ENCODE data around the gene ZNF552. TPM values are rescaled to one million over a fixed set of nuclear protein-coding genes. Genes with fewer than 3 reads are reported as not detected.

The ZNF552 gene
- total and polyA plus RNA-seq, 2 of the 8 experiments (the other 6 are each of a cell fraction or from before 2014, with no cell fraction given) = 5.9 to 11.6 TPM

DNA sequence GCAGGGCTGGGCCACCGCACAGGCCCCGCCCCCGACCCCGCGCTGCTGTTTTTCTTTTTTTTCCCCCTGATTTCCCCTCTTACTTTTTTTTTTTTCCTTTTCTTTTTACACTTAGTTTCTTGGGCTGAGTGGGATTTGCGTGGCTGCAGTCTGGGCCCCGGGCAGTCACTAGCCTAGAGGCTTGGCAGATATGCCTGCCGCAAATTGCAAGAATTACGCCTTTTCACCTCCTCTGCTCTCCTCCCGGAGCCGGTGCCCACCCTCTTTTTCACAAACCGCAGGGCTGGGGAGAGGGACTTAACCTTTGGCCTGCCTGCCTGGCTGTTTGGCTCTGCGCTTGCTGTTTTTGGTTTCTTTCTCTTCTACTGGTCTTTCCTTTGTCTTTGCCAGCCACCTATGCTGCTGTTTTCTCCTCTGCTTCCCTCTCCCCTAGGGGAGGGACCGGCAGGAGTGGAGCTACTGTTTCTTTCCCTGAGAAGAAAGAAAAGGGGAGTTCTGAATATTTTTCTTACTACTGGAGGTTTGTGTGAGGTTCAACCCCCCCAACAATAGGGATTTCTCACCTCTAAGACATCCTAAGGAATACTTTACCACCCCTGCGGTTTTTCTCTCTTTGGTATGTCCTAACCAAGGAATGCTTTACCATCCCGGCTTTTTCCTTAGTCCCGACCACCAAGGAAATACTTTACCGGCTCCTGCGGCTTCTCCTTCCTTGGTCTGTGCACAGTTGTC is 11.0 kb downstream of the ZNF552 start (continued):
- TF ChIP-seq, protein P1, sequence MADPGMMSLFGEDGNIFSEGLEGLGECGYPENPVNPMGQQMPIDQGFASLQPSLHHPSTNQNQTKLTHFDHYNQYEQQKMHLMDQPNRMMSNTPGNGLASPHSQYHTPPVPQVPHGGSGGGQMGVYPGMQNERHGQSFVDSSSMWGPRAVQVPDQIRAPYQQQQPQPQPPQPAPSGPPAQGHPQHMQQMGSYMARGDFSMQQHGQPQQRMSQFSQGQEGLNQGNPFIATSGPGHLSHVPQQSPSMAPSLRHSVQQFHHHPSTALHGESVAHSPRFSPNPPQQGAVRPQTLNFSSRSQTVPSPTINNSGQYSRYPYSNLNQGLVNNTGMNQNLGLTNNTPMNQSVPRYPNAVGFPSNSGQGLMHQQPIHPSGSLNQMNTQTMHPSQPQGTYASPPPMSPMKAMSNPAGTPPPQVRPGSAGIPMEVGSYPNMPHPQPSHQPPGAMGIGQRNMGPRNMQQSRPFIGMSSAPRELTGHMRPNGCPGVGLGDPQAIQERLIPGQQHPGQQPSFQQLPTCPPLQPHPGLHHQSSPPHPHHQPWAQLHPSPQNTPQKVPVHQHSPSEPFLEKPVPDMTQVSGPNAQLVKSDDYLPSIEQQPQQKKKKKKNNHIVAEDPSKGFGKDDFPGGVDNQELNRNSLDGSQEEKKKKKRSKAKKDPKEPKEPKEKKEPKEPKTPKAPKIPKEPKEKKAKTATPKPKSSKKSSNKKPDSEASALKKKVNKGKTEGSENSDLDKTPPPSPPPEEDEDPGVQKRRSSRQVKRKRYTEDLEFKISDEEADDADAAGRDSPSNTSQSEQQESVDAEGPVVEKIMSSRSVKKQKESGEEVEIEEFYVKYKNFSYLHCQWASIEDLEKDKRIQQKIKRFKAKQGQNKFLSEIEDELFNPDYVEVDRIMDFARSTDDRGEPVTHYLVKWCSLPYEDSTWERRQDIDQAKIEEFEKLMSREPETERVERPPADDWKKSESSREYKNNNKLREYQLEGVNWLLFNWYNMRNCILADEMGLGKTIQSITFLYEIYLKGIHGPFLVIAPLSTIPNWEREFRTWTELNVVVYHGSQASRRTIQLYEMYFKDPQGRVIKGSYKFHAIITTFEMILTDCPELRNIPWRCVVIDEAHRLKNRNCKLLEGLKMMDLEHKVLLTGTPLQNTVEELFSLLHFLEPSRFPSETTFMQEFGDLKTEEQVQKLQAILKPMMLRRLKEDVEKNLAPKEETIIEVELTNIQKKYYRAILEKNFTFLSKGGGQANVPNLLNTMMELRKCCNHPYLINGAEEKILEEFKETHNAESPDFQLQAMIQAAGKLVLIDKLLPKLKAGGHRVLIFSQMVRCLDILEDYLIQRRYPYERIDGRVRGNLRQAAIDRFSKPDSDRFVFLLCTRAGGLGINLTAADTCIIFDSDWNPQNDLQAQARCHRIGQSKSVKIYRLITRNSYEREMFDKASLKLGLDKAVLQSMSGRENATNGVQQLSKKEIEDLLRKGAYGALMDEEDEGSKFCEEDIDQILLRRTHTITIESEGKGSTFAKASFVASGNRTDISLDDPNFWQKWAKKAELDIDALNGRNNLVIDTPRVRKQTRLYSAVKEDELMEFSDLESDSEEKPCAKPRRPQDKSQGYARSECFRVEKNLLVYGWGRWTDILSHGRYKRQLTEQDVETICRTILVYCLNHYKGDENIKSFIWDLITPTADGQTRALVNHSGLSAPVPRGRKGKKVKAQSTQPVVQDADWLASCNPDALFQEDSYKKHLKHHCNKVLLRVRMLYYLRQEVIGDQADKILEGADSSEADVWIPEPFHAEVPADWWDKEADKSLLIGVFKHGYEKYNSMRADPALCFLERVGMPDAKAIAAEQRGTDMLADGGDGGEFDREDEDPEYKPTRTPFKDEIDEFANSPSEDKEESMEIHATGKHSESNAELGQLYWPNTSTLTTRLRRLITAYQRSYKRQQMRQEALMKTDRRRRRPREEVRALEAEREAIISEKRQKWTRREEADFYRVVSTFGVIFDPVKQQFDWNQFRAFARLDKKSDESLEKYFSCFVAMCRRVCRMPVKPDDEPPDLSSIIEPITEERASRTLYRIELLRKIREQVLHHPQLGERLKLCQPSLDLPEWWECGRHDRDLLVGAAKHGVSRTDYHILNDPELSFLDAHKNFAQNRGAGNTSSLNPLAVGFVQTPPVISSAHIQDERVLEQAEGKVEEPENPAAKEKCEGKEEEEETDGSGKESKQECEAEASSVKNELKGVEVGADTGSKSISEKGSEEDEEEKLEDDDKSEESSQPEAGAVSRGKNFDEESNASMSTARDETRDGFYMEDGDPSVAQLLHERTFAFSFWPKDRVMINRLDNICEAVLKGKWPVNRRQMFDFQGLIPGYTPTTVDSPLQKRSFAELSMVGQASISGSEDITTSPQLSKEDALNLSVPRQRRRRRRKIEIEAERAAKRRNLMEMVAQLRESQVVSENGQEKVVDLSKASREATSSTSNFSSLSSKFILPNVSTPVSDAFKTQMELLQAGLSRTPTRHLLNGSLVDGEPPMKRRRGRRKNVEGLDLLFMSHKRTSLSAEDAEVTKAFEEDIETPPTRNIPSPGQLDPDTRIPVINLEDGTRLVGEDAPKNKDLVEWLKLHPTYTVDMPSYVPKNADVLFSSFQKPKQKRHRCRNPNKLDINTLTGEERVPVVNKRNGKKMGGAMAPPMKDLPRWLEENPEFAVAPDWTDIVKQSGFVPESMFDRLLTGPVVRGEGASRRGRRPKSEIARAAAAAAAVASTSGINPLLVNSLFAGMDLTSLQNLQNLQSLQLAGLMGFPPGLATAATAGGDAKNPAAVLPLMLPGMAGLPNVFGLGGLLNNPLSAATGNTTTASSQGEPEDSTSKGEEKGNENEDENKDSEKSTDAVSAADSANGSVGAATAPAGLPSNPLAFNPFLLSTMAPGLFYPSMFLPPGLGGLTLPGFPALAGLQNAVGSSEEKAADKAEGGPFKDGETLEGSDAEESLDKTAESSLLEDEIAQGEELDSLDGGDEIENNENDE (IDR thresholded peaks at IDR 0.05; ENCODE audit: insufficient replicate concordance, low read length) = no peak
- no peak; the same call in 1 of the 2 replicates for TF ChIP-seq CHD1 (IDR thresholded peaks at IDR 0.05; ENCODE audit: low read depth, low read length)
- peak; percentile 77 for TF ChIP-seq JUND (IDR thresholded peaks at IDR 0.05; ENCODE audit: low read length)
- no peak for TF ChIP-seq SP4 (IDR thresholded peaks at IDR 0.05; ENCODE audit: low read length)
- no peak for TF ChIP-seq BACH1 (IDR thresholded peaks at IDR 0.05; ENCODE audit: low read length)
- no peak for TF ChIP-seq EZH2 (IDR thresholded peaks at IDR 0.05; ENCODE audit: low read depth, low read length, severe bottlenecking)
- no peak for TF ChIP-seq MAFK (IDR thresholded peaks at IDR 0.05; ENCODE audit: low read depth, low read length)
- TF ChIP-seq SRF (IDR thresholded peaks at IDR 0.05; ENCODE audit: low read depth, low read length) = no peak
- TF ChIP-seq BRCA1 (IDR thresholded peaks at IDR 0.05; ENCODE audit: low read depth, low read length) = no peak
- no peak for TF ChIP-seq ZNF274 (IDR thresholded peaks at IDR 0.05; ENCODE audit: borderline replicate concordance, extremely low read depth, low read length)
